HG03139 (cell line): ENCODE measurements around the gene GGT7.

ENCODE experiments used
- ATAC-seq: cut with Tn5 transposase; IDR thresholded peaks from one replicate; pipeline ENCODE4 v1.9.1; 2021; ENCODE audit not compliant: unreplicated experiment

The GGT7 gene

DNA sequence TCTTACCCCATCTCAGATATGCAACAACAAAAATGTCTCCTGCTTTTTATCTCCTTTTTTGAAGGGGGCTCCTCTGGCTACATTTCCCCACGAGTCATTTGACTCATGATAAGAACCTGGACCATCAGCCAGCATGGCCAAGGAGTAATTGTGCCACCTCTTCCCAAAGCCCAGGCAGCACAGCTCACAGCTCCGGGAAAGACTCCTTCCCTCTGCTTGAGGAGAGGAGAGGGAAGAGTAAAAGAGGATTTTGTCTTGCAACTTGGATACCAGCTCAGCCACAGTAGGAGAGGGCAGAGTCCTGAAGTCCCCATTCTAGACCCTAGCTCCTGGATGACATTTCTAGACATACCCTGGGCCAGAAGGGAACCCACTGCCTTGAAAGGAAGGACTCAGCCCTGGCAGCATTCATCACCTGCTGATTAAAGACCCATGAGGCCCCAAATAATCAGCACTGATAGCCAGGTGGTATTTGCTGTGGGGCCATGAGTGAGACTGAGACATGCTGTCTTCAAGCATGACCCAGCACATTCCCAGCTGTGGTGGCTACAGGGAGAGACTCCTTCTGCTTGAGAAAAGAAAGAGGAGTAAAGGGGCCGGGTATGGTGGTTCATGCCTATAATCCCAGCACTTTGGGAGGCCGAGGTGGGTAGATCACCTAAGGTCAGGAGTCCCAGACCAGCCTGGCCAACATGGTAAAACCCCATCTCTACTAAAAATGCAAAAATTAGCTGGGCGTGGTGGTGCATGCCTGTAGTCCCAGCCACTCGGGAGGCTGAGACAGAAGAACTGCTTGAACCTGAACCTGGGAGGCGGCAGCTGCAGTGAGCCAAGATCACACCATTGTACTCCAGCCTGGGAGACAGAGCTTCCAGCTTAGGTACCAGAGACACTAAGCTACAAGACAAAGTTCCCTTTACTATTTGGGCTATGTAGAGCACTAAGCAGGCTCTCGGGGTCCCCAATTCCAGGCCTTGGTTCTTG, 75.4 kb downstream of the GGT7 start:
- no peak for ATAC-seq
